DMS153 treated with DMSO at 0.1 percent for 48 hours (cell line): ENCODE results near the gene BPIFB6.

Experiments
- DNase-seq: peaks from one replicate; lab custom pipeline; 2025; ENCODE audit not compliant: unreplicated experiment; lab: John Stamatoyannopoulos, UW

Gene BPIFB6

DNA sequence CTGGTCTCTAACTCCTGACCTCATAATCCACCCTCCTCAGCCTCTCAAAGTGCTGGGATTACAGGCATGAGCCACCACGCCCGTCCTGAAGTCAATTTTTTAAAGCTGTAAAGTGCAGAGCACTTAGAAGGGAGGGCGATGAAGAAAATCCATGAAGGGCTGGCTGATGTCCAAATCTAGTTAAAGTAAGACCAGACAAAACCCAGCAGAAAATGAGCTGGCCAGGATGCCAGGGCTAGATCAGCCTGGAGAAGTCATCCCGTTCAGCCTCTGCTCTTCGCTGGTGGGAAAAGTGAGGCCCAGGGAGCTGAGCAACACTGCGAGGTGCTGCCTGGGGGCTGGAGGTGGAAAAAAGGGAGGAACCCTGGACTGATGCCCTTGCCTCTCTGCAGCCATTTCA lies 51.1 kb downstream of the BPIFB6 start:
- no peak for DNase-seq

GRCh38 chr20:33083544-33084340 lies 52.3 kb downstream of the BPIFB6 start:
- no peak for DNase-seq

DNA sequence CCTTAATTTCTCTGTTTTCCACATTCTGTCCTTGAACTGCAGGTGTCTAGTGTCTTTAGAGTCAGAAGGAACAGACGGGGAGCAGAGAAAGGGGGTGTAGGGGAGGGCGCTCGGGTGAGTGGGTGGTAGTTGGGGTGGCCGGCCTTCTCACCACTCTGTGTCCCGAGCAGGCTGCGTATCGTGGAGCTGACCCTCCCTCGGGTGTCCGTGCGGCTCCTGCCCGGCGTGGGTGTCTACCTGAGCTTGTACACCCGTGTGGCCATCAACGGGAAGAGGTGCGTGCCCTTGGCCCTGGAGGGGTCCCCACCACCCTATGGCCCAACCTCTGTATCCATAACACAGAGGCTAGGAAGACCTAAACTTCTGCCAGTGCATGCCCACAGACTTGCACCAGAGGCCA lies 53.3 kb downstream of the BPIFB6 start:
- no peak for DNase-seq

GRCh38 chr20:33086052-33086722 lies 54.7 kb downstream of the BPIFB6 start:
- no peak for DNase-seq

DNA sequence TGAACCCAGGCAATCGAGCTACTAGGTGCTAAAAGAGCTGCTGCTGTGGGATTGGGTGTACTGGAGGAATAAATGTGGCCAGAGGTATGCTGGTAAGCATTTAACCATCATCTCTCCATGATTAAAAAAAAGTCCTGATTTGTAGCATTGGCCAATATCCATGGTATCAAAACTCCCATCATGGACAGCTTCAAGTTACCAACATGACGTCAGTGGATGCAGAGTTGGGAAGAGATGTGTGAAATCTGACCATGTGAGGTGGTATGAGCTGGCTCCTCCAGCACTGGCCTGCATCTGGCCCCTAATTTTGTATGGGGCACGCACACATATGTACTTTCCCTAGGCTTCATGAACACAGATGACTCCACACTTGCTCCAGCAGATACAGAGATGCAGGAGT lies 59.7 kb downstream of the BPIFB6 start:
- no peak for DNase-seq

DNA sequence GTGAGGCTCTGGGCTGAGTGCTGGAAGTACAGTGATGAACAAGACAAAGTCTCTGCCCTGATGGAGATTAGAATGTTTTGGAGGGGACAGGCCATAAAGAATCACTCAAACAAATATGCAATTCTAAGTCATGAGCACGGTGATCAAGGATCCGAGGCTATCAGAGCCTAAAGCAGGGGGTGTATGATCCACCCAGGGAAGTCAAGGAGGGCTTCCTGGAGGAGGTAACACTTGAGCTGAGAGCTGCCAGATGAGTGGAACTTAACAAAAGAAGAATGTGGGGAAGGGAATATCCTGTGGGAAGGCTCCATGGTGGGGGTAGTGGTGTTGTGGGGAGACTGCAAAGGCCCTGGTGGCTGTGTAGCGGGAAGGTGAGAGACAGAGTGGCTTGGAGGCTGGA lies 60.2 kb downstream of the BPIFB6 start:
- DNase-seq: no peak

DNA sequence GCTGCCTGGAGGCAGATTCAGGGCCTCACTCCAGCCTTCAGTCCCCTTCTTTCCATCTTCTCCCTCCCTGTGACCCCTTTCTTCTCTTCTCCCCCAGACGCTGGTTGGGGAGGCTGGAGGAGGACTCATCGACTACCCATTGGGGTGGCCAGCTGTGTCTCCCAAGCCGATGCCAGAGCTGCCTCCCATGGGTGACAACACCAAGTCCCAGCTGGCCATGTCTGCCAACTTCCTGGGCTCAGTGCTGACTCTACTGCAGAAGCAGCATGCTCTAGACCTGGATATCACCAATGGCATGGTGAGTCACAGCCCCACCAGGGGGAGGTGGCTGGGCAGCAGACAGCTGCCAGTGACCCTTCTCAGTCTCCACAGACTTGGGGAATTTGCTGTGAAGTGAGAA lies 60.9 kb downstream of the BPIFB6 start:
- no peak for DNase-seq

GRCh38 chr20:33093074-33093473 lies 61.6 kb downstream of the BPIFB6 start:
- no peak for DNase-seq

GRCh38 chr20:33093582-33093981 lies 62.1 kb downstream of the BPIFB6 start:
- no peak for DNase-seq
